ENCODE measurements around the gene ITGB2. TPM values are rescaled to one million over a fixed set of nuclear protein-coding genes. Genes with fewer than 3 reads are reported as not detected.

Gene ITGB2
- total RNA-seq, 4 donors from 2014 or later, result 55.8 to 1,044 (median 162) TPM

DNA sequence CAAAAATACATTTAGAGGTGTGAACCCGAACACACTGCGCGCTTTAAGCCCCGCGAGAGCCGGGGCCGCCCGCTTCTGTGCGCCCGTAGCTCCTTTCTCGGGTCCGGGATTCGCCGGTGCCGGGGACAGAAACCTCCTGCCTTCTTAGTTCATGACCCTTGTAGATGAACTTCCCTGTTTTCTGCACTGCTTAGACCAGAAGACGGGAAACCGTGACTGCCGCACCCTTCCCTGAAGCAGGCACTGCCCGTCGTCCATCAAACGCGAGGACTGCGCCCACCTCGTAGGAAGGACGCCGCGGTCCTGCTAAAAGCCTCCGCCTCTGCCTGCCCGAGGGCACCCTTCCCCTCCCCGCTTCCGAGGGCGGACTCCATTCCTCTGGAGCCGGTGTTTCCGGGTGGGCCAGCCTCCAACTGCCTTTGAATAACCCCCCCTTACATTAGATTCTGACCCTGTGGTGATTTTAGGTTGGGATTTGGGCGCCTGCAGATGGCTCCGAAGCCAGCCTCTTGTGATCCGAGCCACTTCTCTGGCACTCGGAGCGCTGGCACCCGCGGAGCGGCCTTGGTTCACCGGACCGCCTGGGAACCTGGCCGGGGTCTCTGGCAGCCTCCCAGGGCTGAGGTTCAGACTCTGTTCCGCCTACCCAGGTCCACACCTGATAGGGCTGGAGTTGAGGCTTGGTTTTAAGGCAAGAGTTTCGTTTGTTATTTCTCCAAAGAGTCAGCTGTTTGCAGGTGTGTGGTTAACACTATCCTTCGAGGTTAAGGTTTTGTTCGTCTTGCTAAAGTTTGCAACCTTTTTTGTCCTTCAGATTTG is 46.0 kb downstream of the ITGB2 start:
- TF ChIP-seq, protein P1, sequence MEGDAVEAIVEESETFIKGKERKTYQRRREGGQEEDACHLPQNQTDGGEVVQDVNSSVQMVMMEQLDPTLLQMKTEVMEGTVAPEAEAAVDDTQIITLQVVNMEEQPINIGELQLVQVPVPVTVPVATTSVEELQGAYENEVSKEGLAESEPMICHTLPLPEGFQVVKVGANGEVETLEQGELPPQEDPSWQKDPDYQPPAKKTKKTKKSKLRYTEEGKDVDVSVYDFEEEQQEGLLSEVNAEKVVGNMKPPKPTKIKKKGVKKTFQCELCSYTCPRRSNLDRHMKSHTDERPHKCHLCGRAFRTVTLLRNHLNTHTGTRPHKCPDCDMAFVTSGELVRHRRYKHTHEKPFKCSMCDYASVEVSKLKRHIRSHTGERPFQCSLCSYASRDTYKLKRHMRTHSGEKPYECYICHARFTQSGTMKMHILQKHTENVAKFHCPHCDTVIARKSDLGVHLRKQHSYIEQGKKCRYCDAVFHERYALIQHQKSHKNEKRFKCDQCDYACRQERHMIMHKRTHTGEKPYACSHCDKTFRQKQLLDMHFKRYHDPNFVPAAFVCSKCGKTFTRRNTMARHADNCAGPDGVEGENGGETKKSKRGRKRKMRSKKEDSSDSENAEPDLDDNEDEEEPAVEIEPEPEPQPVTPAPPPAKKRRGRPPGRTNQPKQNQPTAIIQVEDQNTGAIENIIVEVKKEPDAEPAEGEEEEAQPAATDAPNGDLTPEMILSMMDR (IDR thresholded peaks at IDR 0.05; ENCODE audit: low read depth), result no peak

DNA sequence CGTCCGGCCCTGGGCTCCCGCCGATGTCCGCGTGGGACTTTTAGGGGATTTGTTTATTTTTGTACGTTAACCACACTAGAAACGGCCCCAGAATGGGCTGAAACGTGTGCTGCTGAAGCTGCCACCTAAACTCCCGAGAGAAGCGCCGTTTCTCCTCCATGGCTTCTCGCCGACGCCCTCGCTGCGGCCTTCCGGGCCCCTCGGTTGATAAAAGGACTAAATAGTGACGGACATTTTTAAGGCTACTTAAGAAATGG is 46.5 kb downstream of the ITGB2 start:
- TF ChIP-seq, protein P1 (IDR thresholded peaks at IDR 0.05; ENCODE audit: low read depth), result no peak

DNA sequence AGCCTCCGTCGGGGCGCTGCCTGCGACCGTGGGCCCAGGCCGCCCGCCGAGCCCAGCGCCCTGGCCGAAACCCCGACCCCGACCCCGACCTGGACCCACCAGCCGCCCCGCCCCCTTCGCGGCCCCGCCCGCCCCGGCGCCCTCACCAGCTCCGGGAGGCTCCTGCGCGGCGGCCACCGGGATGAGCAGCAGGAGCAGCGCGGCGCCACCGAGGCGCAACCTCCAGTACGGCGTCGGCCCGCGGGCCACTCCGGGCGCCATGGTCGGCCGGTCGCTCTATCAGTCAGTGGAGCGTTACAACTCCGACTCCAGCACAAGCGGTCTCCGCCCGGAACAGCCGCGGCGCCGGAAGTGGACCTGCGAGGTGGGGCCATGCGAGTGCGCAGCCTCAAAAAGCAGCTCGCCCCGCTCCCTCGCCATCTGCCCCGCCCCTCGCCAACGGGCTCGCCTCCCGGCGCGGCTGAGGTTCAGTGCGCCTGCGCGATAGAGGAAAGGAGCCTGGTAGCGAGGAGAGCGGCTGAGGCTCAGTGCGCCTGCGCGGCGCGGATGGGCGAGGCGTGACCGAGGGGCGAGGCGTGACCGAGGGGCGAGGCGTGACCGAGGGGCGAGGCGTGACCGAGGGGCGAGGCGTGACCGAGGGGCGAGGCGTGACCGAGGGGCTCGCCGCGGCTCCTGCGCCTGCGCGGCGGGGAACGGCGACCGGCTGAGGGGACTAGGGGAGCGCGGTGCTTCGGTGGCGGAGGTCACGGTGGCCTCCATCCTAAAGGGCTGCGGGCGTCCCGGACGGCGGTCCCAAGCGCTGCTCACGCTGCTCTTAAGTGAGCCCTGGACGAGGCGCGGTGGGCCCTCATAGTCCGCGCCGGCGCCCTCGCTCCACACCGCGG is 47.1 kb downstream of the ITGB2 start, which contains the start of gene PTTG1IP:
Gene PTTG1IP, minus strand, starts transcription at position 335 of the 884 bp plus-strand sequence. Its CDS starts 74 bp downstream, at position 261.
- TF ChIP-seq, protein P1 (IDR thresholded peaks at IDR 0.05; ENCODE audit: low read depth), result no peak

DNA sequence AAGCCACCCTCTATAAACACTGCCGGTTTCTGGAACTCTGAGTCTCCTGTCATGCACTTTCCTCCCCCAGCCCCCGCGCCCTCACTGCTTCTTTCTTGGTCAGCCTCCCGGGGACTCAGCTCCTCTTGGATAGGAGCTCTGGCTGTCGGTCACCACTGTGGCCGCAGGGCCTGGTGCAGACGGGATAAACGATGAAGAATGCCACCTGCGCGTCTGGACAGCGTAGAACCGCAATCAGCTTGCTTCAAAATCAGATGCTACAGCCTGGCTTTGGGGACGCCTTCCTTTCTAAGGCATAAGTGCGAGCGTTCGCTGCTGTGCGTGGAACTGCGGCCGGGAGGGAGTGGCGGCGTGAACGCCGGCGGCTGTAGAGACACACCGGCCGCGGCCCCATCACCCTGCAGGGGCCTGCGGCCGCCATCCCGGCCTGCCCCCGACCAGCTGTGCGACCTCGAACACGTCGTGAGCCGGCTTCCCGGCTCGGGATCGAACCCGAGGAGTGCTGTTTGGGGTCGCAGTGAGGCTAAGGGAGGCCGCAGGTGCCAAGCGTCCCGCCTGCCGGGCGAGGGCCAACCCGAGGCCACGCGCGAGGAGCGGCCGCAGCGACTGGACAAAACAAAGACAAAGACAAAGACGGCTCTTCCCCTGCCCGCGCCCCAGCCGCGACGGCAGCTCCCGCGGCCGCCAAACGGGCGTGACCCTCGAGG is 47.9 kb downstream of the ITGB2 start:
- TF ChIP-seq, protein P1 (IDR thresholded peaks at IDR 0.05; ENCODE audit: low read depth), result no peak

- TF ChIP-seq, protein P1 (IDR thresholded peaks at IDR 0.05; ENCODE audit: low read depth), result no peak
Measured at GRCh38 chr21:44872323-44872648, 48.4 kb downstream of the ITGB2 start.

DNA sequence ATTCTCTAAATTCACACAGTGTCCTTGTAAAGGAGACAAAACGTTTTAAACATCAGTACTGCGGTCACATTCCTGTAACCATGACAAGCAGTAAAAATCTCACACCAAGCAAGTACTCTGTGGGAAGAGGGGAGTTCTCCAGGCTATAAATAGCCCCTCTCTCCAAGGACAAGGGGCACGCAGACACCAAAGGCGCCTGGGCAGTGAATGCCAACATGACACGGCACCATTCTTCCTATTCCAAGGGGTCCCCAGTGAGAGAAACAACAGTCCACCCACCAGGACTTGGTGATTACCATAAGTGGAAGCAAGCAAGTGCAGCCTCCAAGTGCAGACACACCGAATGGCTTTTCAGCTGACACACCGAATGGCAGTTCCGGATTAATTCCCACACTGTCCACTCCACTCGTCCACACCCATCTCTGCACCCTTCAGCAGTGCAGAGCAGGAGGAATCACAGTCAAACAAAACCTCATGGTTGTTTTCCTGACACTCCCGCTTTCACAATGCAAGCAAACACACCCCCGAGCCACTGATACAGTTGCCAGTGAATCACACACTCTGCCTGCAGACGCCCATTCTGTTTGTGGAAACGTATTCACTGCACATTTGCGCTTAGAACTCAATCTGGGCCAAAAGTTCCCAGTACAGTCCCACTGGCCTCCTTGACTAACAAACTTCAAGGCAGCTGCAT is 49.0 kb downstream of the ITGB2 start:
- TF ChIP-seq, protein P1 (IDR thresholded peaks at IDR 0.05; ENCODE audit: low read depth), result no peak
